MM.1S (cell line): Measurements from ENCODE around the gene DPH3.
A peak's percentile ranks its signal among the peaks of the same experiment; 100 is the strongest.

Experiments
- CTCF ChIP-seq: fragments of 300-600 bp; sonication (generic); IDR thresholded peaks from 2 replicates; pipeline ENCODE4 v1.5.1; 2016; ENCODE audit warnings: antibody characterized with exemption, low read length, mixed read lengths
- EZH2 ChIP-seq: fragments of 300-600 bp; sonication (generic); optimal IDR thresholded peaks from 2 replicates; pipeline ENCODE3; 2017; ENCODE audit warnings: low read depth, mild to moderate bottlenecking, antibody characterized with exemption, low read length, mixed read lengths

GRCh38 chr3:16247282-16248061 is 17.3 kb downstream of the DPH3 start:
- TF ChIP-seq CTCF: peak; percentile 96
- no peak for TF ChIP-seq EZH2
